Fibroblast of lung (primary cell): ENCODE data around the gene MAML2.

Experiments
- CTCF ChIP-seq, 2 donors: IDR thresholded peaks in 1 of 2; conservative IDR thresholded peaks in 1 of 2; 1 replicate in 1 of 2; 2 replicates in 1 of 2; pipeline ENCODE4 v1.5.1; 2011 to 2012; ENCODE audit warnings: low read length in 2 of 2, control low read depth in 1 of 2, inconsistent platforms in 1 of 2, low read depth in 1 of 2, mild to moderate bottlenecking in 1 of 2
- EZH2 ChIP-seq: IDR thresholded peaks from 2 replicates; pipeline ENCODE4 v1.5.1; 2012; ENCODE audit warnings: low read length, control low read depth, mild to moderate bottlenecking; ENCODE audit errors: missing control alignments

GRCh38 chr11:96321091-96321490 lies 21.9 kb downstream of the MAML2 start:
- TF ChIP-seq CTCF (conservative IDR thresholded peaks at IDR 0.05 in 1 of 2, IDR thresholded peaks at IDR 0.05 in 1 of 2; ENCODE audit: low read depth in 1 of 2, low read length in 2 of 2) (no peak), EZH2 (no peak)
